Rectal smooth muscle tissue (tissue), 1 donor: ENCODE results near the gene RFC2.

ENCODE experiments used
- H3K27ac ChIP-seq: one replicate; pipeline ENCODE4 v1.7.0; 2013; ENCODE audit warnings: low read depth, low read length, inconsistent platforms
- H3K27me3 ChIP-seq: one replicate; pipeline ENCODE4 v1.7.0; 2013; ENCODE audit warnings: low read length; ENCODE audit not compliant: control insufficient read depth, insufficient read depth
- H3K36me3 ChIP-seq: one replicate; pipeline ENCODE4 v1.7.0; 2013; ENCODE audit warnings: low read length; ENCODE audit not compliant: control insufficient read depth, insufficient read depth
- H3K4me1 ChIP-seq: one replicate; pipeline ENCODE4 v1.7.0; 2013; ENCODE audit warnings: low read length; ENCODE audit not compliant: control insufficient read depth, insufficient read depth
- H3K4me3 ChIP-seq: one replicate; pipeline ENCODE4 v1.7.0; 2013; ENCODE audit warnings: low read length
- H3K9ac ChIP-seq: one replicate; pipeline ENCODE4 v1.7.0; 2013; ENCODE audit warnings: low read length

Gene RFC2

DNA sequence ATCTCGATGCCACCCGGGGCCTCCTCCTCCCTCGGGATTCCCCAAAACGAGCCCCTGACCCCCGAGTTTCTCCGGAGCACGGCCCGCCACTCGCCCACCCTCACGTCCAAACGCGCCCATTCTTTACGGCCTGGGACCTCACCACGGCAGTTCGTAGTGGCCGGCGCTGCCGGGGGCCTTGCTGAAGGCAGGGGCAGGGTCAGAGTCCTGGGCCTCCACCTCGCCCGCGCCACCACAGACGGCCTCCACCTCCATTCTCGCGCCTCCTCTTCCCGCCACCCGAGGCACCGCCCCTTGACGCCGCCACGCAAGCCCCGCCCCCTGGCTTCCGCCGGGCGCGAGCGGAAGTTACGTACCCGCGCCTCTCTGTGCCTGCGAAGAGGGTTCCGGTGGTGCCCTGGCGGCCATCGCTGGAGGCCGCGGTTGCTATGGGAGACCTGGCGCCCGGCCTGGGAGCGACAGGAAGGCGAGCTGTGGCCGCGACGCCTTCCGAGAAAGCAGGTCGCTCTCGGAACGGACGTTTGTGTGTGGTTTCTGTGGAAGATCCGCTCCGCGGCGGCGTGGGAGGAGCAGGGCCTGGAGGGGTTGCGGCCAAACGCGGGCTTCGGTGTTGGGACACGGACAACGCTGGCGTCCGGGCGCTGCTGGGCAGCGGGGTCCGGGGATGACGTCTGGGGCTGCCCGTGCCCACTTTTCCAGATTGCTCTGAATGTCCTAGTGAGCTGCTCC, at the start of gene RFC2:
TSS of gene RFC2 (minus strand) at position 271 of the 729 bp plus-strand sequence. CDS start at position 255, 16 bp downstream.
- H3K4me1 ChIP-seq: no peaks in the 10 kb centered on the region
- peak within 1 kb of the TSS; percentile 94 for H3K4me3 ChIP-seq
- H3K27me3 ChIP-seq: no peaks in the 10 kb centered on the region
- H3K27ac ChIP-seq: peak within 1 kb of the TSS; percentile 93
- peaks cover 2% of the 10 kb centered on the region for H3K36me3 ChIP-seq
- peak within 1 kb of the TSS; percentile 94 for H3K9ac ChIP-seq

DNA sequence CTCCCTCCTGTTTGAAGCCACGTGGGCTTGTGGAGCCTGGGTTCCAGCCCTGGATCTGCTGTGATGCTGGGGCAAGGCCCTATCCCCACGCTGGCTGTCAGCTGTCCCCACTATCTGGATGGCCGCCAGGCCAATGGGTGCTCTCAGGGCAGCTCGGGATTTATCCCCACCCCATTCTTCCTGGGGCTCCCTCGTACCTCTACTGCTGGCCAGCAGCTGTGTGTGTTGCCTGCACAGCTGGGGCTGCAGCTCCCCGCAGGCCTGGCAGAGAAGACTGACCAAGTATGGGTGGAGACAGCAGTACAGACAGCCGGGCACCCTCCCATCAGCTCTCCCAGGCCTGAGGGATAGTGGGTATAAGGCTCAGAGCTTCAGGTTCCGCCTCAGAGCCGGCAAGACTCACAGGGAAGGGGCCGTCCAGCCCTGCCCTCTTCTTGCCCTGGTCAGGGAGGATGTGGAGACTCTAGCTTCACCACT, 48.6 kb upstream of the RFC2 start:
- Histone ChIP-seq H3K27me3 (no peaks in the 10 kb centered on the region), H3K4me1 (peaks cover 7% of the 10 kb centered on the region), H3K27ac (peak overlapping the region; percentile 58), H3K4me3 (no peak overlapping the region), H3K36me3 (no peaks in the 10 kb centered on the region), H3K9ac (no peak overlapping the region)

DNA sequence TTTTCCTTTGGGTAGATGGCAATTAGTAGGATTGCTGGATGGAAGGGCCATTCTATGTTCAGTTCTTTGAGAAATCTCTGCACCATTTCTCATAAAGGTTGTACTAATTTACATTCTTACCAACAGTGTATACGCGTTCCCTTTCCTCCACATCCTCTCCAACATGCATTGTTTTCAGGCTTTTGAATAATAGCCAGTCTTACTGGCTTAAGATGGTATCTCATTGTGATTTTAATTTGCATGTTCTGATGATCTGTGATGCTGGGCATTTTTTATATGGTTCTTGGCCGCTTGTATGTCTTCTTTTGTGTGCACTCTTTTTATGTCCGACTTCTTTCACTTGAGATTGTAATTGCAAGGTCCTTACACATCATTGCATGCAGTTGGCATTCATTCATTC, 46.7 kb upstream of the RFC2 start:
- H3K36me3 ChIP-seq: no peaks in the 10 kb centered on the region
- H3K4me3 ChIP-seq: no peak overlapping the region
- H3K9ac ChIP-seq: no peak overlapping the region
- H3K4me1 ChIP-seq: no peaks in the 10 kb centered on the region
- H3K27me3 ChIP-seq: no peaks in the 10 kb centered on the region
- H3K27ac ChIP-seq: no peak overlapping the region

DNA sequence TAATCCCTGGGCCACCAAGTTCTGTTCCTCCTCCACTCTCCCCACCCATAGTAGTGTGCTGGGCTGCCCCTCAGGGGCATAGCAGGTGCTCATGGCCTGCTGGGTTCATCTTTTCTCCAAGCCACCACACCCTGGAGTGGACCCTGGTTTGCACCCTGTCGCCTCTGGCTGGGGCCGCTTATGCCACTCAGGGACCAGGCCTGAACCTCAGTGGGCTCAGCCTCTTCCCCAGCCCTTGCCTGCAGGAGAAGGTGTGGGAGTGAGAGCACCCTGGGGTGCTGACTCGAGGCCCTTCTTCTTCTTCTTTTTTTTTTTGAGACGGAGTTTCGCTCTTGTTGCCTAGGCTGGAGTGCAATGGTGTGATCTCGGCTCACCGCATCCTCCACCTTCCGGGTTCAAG, 45.2 kb upstream of the RFC2 start:
- Histone ChIP-seq H3K36me3 (no peaks in the 10 kb centered on the region), H3K4me3 (no peak overlapping the region), H3K4me1 (peaks cover 2% of the 10 kb centered on the region), H3K9ac (no peak overlapping the region), H3K27ac (no peak overlapping the region), H3K27me3 (no peaks in the 10 kb centered on the region)

DNA sequence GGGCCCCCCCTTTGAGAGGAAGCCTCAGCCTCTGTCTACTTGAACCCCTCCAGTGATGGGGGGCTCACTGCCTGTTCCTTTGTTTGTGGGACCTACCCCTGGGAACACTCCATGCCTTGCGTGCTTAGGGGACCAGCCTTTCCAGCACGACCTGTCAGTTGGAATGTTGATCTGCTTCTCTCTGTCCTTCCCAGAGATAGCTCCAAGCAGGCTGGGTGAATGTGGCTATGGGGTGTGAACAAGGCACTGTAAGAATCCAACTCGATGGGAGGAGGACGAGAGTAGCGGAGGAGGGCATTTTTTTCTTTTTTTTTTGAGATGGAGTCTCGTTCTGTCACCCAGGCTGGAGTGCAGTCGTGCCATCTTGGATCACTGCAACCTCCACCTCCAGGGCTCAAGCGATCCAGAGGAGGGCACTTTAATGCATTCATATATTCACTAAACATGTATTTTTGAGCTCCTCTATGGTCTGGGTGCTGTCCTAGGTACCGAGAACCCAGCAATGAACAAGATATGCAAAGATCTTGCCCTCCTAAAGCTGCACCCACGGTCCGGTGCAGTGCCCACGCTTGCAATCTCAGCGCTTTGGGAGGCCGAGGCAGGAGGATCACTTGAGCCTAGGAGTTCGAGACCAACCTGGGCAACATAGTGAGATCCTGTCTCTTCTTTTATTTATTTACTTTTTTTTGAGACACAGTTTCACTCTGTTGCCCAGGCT, 43.5 kb upstream of the RFC2 start:
- Histone ChIP-seq H3K36me3 (no peaks in the 10 kb centered on the region), H3K27me3 (no peaks in the 10 kb centered on the region), H3K9ac (no peak overlapping the region), H3K27ac (no peak overlapping the region), H3K4me3 (no peak overlapping the region), H3K4me1 (peaks cover 4% of the 10 kb centered on the region)

DNA sequence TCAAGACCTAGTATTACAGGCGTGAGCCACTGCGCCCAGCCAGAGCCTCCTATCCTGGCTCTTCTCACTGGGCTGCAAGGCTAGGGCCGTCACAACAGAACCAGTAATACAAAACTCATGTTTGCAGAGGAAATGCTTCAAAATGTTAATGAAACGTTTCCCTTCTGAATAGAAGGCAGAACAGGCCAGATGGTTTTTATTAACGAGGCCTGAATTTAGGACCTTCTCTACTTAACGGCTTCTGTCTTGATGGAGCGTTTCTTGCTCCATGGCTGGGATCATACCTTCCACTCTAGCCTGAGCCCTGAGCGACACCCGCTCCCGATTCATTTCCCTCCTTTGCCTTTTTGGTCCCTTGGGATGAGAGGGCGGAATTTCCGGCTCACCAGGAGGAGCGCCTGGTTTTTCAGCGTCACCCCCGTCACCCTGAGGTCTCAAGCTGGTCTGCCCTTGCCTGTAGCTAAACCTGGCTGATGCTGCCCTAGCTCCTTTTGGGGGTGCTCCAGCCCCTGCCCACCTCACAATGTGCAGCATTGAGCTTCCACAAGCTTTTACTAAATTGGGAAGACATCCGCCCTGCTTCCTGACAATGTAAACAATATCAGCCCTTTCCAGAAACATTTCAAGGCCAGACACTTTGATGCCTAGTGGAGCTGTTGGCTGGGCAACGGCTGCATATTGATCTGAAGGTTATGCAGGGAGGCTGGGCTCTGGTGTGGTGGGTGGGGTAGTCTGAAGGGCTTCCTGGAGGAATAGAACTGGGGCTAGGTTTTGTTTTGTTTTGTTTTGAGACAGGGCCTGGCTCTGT, 40.2 kb upstream of the RFC2 start:
- H3K36me3 ChIP-seq: no peaks in the 10 kb centered on the region
- H3K4me1 ChIP-seq: peaks cover 4% of the 10 kb centered on the region
- H3K4me3 ChIP-seq: no peak overlapping the region
- H3K27ac ChIP-seq: no peak overlapping the region
- no peak overlapping the region for H3K9ac ChIP-seq
- H3K27me3 ChIP-seq: no peaks in the 10 kb centered on the region

DNA sequence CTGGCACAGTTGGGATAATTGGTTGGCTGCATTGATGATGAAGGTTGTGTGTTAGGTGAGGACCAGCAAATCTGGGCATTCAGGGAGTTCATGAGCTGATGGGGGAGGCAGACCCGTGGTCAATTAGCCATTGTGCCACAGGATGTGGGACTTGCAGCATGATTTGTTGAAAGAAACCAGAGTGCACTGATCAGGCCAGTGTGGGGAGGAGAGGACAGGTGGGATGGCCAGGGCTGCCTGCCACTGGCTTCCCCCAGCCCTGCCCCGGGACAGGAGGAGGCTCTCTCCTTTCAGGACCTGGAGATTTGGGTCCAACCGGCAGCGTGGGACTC, 39.3 kb upstream of the RFC2 start:
- Histone ChIP-seq H3K4me3 (peak overlapping the region; percentile 51), H3K36me3 (no peaks in the 10 kb centered on the region), H3K27ac (no peak overlapping the region), H3K27me3 (no peaks in the 10 kb centered on the region), H3K9ac (no peak overlapping the region), H3K4me1 (peaks cover 6% of the 10 kb centered on the region)

DNA sequence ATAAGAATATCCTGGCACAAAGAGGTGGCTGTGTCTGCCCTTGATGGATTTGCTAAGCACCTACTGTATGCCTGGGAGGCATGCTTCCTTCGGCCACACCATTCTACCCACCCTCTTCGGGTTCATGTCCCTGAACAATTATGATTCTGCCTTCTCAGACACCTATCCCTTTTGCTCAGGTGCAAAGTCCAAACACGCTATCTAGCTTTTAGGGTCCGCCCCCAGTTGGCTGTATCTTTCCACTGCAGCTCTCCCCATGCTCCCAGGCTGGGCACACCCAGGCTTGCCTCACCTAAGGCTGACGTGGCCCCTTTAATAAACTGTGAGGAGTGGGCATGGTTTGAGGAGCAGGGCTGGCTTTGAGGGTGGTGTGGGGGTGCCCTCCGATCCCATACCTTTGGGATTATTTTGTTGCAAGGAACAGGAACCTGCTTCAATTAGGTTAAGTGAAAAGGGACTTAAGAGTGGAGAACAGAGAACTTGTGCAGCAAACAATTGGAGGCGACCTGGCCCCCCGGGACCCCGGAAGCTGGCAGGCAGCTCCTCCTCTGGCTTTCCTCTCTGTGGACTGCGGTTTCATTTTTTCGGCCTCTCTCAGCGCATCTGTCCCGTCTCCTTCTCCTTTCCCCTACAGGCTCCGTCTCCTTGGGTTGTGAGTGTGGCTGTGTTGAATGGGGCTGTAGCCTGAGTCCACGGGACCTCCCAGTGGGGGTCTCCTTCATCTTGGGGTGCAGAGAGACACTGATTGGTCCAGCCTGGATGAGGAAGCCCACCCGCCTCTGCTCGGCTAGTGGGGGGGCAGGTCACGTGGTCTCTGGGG, 38.8 kb upstream of the RFC2 start:
- Histone ChIP-seq H3K9ac (no peak overlapping the region), H3K4me3 (peak overlapping the region; percentile 51), H3K4me1 (peaks cover 6% of the 10 kb centered on the region), H3K36me3 (no peaks in the 10 kb centered on the region), H3K27ac (no peak overlapping the region), H3K27me3 (no peaks in the 10 kb centered on the region)

DNA sequence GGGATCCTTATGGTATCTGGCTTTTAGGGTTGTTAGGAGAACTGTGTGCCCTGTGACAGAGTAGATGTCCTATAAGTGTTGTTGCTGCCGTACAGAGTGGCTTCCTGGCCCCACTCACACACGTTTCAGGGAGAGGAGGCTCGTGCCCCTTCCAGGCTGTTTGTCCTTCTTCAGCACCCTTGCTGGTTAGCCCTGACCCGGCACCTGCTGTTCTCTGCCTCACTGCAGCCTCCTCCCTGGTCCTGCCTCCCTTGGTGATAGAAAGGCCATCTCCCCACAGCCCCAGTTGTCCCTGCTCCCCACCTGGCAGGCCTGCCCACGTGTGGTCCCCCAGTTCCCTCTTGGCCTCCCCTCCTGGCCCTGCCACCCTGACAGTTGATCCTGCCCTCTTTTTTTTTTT, 37.3 kb upstream of the RFC2 start:
- Histone ChIP-seq H3K9ac (no peak overlapping the region), H3K36me3 (no peaks in the 10 kb centered on the region), H3K4me1 (peaks cover 6% of the 10 kb centered on the region), H3K27ac (no peak overlapping the region), H3K27me3 (no peaks in the 10 kb centered on the region), H3K4me3 (peak overlapping the region; percentile 82)

DNA sequence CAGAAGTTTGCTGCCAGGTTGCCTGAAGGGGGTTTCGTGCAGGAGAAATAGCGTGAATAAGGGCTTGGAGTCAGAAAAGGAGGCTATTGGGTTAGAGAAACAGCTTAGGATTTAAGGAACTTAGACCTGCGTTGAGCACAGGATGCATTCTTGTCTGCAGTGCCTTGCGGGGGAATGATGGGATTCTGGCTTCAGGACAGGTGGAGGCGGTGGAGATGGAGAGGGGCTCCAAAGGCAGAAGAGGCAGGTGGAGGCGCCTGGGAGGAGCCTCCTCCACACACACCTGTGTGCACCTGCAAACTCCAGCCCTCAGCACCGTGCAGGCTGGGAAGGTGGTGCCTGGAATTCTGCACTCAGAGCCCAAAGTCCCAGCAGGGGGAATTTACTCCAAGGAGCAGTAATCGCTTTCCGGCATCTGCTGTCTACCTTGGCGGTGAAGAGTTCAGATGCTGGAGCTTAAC, 36.8 kb upstream of the RFC2 start:
- H3K27me3 ChIP-seq: no peaks in the 10 kb centered on the region
- H3K27ac ChIP-seq: no peak overlapping the region
- peak overlapping the region; percentile 82 for H3K4me3 ChIP-seq
- H3K4me1 ChIP-seq: peaks cover 6% of the 10 kb centered on the region
- H3K36me3 ChIP-seq: no peaks in the 10 kb centered on the region
- H3K9ac ChIP-seq: no peak overlapping the region

DNA sequence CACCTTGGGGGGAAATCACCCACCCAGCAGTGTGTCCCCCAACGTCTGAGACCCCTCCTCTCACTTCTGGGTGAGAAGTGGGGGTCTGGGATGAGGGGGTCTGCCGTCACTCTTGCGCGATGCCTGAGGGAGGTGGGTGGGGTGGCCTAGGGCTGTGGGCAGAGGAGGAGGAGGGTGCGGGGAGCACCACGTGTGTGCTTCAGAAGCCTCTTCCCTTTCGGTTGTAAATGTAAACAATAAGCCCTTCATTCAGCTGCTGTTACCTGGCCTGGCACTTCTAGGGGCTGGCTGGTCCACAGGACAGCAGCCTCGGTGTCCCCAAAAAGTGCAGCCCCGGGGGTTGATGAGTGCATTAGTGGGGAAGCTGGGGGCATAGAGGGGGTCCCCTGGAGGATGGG, 36.4 kb upstream of the RFC2 start:
- H3K27ac ChIP-seq: no peak overlapping the region
- no peaks in the 10 kb centered on the region for H3K27me3 ChIP-seq
- peaks cover 6% of the 10 kb centered on the region for H3K4me1 ChIP-seq
- no peaks in the 10 kb centered on the region for H3K36me3 ChIP-seq
- peak overlapping the region; percentile 82 for H3K4me3 ChIP-seq
- H3K9ac ChIP-seq: peak overlapping the region; percentile 66
